Dedifferentiated amniotic fluid mesenchymal stem cell (primary cell): ENCODE data around the gene GNAQ.
"Not testable (repeated sequence)": the region's sequence is repeated elsewhere in the genome, so short reads cannot be mapped to it uniquely, and the experiment has no call there.

Source experiments
- DNase-seq: peaks from one replicate; pipeline ENCODE4 v3.0.0-alpha.2; 2016; ENCODE audit errors: extremely low spot score

GNAQ gene

DNA sequence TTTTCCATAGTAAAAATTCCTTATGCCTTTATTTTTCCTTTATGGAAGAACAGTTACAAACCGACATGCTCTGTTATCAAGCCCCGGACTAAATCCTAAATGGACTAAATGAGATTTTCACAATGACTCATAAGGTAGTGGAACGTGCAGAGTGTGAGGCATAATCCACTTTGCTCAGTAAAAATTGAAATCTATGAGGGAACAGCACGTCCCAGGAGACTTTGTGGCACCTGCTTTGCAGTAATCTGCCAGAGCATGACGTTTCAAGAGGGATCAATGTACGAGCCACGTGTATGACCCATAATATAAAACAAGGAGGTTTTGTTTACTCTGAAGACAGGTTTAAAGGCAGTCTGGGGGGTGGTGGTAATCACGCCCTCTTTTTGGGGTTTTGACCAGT is 299.7 kb downstream of the GNAQ start:
- DNase-seq, result no peak

DNA sequence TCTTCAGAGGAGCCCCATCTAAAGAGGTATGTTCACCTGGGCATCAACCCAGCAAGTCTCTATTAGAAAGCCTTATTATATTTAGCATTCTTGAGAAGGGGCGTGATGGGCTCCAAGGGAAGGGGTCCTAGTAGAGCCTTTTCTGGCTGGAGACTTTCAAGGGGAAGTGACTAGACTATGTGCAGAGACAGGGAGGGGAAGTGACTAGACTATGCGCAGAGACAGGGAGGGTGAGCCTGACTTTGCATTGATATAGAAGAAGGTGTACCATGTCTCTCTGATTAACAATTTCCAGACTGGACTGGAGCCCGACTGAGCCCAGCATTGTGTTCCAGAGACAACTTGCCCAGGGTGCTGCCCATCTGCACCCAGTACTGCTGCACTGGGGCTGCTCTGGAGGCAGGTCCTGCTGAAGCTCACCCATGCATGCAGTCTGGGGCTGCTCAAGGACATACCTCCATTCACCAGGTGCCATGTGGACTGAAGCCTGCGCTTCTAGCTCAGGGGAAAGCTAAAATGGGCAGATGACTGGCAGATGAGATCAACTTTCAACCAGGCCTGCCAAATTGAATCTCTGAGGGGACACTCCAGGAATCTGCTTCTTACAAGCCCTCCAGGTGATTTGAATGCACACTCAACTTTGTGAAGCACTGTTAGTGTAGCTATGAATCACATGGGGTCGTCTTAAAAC is 300.5 kb downstream of the GNAQ start:
- DNase-seq, result no peak

- DNase-seq, result no peak
These were observed 302.4 kb downstream of the GNAQ start for GRCh38 chr9:77729177-77729576.

DNA sequence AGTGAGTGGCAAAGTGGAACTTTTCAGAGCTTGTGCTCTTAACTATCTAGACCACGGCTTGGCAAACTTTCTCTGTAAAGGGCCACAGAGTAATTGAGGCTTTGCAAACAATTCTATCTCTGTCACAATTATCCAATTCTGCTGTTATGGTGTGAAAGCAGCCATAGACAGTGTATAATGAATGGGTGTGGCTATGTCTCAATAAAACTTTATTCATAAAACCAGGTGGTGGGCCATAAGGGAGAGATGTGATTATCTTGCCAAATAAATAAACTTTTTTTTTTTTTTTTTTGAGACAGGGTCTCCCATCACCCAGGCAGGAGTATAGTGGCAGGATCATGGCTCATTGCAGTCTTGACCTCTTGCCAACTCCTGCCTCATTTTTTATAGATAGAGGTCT is 304.8 kb downstream of the GNAQ start:
- no peak for DNase-seq

- no peak for DNase-seq
These were observed 305.3 kb downstream of the GNAQ start for GRCh38 chr9:77726289-77726688.

GRCh38 chr9:77725820-77726219 is 305.8 kb downstream of the GNAQ start:
- no peak for DNase-seq

DNA sequence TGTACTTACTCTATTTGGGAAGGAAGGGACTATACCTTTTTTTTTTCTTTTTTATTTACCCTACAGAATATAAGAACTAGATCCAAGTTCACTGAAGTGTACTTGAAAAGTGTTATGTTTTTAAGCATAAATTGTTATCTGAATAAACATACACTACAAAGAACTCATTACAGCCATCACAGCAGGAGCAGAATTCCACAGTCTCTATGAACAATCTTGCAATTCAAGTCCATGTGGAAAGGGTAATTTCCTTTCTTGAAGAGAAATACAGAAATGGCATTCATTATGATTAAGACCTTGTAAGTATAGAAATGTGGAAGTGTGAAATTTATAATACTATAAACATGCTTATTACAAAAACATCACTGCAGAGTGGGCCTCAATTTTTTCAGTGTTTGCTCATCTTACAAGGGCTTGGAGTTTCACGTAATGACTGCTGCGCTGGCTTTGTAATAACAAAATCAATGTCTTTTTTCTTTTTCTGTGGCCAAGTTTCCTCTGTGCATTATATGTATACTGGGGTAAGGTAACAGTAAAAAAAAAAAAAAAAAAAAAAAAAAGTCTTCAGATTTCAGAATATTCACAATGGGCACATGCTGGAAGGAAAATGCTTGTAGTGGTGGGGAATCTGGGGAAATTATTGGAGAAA is 306.4 kb downstream of the GNAQ start:
- no peak for DNase-seq

DNA sequence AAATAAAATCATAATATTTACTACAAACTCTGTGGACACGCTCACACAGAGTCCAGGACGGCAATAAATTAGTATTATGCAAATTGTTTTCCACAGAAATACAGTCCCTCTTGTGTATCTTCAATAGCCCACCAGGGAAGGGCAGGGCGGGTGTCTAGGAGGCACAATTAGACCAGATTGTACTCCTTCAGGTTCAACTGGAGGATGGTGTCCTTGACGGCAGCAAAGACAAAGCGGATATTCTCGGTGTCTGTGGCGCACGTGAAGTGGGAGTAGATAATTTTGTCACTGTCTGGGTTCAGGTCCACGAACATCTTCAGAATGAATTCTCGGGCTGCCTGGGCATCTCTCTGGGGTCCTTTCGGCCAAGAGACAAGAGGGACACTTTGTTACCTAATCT is 310.5 kb downstream of the GNAQ start:
- not testable (repeated sequence) for DNase-seq

DNA sequence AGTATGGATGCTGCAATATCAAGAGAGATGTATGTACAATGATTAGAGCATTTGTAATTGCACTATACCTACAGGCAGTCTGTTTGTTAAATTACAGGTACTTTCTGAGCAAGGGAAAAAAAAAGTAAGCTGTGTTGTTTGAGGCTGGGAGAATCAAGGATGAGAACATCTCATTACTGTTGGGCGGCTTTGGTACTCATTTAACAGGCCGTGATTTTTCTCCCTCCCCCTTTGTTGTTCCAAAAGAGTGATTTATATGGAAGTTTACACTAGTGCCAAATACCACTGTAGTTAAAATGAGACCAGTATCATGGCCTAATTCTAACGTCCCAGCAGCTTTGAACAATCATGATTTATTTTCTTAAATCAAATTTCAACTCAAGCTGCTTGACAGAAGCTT is 312.3 kb downstream of the GNAQ start:
- no peak for DNase-seq

GRCh38 chr9:77718298-77718640 is 313.3 kb downstream of the GNAQ start:
- not testable (repeated sequence) for DNase-seq

DNA sequence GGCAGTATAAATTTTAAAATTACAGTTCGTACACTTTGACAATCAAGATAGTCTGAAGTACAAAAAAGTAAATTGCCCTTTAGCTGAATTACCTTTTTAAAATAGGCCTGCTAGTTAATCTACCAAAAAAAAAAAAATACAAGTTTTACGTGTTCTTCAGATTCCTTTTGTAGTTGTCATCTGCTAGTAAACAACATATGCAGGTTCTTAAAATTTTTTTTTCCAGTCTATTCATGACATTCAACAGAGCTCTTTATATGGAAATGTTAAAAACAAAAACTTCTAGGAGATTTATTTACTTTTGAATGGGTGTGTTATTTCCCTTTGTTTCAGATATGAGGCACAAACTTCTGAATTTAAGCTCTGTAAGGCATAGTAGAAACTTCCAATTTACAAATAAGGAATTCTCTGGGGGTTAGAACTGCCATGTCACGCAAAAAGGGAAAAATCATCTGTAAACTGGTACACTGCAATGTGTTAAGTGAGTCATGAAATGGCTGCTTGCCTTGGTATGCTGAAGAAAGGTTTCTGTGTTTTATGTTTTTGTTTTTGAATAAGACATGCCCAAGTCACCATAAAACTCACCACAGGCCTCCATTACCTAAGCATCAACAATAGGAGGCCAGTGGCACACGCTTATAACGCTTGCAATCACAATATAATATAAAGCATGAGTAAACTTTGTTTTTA is 313.9 kb downstream of the GNAQ start:
- peak; percentile 87 for DNase-seq

DNA sequence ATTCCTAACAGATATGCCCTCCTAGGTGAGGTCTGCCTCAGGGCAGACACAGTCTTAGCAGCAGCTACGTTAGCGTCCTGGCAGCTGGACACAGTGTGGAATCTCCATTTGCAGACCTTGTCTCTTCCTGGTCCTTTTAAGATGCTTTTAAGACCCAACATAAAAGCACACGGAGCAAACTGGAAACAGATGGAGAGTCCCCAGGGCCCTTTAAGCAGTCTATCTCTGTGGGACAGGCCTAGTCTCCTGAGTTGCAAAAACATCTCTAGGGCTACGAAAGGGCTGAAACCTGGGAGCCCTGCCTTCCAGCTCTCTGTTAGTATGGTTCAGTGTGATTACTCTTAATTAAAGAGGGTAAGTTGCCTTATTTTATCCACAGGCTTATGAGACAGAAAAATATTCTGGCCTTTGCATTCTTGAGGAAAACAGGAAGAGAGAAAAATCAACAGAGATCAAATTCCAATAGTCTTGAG is 317.5 kb downstream of the GNAQ start:
- peak; percentile 34 for DNase-seq

GRCh38 chr9:77712533-77713130 is 319.0 kb downstream of the GNAQ start:
- DNase-seq, result peak; percentile 54

- no peak for DNase-seq
These were observed 320.5 kb downstream of the GNAQ start for GRCh38 chr9:77710965-77711648.

DNA sequence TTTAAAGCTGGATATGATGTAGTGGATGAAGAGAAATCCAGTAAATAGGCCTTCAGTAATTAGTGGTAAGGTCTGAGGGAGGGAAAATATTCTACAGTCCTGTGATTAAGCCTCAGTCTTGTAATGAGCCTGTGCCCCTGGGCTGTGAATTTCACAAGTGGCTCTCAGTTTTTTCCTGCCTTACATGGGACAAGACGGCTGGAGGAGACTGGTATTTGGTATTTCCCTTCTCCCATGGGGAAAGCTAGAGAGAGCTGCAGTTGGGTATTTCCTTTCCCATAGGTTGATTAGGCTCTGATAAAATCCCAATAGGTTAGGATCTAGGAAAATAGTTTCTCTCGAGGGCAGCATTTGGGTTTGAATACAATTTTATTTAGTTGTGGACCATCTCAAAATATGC is 321.3 kb downstream of the GNAQ start:
- no peak for DNase-seq

GRCh38 chr9:77708064-77708815 is 323.4 kb downstream of the GNAQ start:
- DNase-seq, result no peak

DNA sequence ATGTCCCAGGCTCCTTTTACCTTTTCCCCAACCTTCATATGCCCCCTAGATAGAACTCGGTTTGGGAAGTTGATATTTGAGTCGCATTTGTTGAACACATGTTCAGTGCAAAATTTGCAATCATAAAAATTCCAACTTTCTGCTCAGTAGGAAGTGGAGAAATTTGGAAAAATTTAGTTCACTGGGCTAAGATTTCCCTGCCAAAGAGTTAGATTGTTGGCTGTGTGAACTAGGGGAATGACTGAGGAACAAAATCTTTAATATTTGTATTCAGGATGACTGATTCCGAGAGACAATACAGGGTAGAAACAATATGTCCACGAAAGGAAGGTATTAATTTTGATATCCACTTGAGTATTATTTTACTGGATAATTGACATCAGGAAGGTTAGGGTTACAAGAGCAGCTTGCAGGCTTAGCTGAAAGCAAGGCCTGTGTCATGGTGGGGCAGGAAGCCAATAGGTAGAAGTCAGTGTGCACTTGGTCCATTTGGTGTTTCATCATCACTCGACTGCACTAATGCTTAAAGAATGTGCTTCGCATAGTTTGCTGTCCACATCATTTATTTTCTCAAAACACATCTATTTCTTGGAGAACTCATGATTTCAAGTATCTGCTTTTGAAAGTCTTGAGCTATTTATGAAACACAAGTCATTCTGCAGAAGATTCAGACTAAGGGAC is 324.1 kb downstream of the GNAQ start:
- peak; percentile 93 for DNase-seq

GRCh38 chr9:77705636-77706035 is 326.0 kb downstream of the GNAQ start:
- DNase-seq, result no peak

DNA sequence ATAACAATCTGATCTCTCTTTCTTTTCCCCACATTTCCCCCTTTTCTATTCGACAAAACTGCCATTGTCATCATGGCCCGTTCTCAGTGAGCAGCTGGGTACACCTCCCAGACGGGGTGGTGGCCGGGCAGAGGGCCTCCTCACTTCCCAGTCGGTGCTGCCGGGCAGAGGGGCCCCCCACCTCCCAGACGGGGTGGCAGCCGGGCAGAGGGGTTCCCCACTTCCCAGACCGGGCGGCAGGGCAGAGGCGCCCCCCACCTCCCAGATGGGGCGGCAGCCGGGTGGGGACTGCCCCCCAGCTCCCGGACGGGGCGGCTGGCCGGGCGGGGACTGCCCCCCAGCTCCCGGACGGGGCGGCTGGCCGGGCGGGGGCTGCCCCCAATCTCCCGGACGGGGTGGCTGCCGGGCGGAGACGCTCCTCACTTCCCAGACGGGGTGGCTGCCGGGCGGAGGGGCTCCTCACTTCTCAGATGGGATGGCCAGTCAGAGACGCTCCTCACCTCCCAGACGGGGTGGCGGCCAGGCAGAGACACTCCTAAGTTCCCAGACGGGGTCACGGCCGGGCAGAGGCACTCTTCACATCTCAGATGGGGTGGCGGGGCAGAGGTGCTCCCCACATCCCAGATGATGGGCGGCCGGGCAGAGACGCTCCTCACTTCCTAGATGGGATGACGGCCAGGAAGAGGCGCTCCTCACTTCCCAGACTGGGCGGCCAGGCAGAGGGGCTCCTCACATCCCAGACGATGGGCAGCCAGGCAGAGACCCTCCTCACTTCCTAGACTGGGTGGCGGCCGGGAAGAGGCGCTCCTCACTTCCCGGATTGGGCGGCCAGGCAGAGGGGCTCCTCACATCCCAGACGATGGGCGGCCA is 328.9 kb downstream of the GNAQ start:
- DNase-seq, result not testable (repeated sequence)
